Activated CD4-positive, alpha-beta T cell treated with anti-CD3 and anti-CD28 coated beads, Interleukin-2, amount 10 ng/mL, durations not matched to agents 24 days and 14 days (primary cell): Measurements from ENCODE around the gene CHFR. TPM values are rescaled to one million over a fixed set of nuclear protein-coding genes. Genes with fewer than 3 reads are reported as not detected.
"Not testable (repeated sequence)": the region's sequence is repeated elsewhere in the genome, so short reads cannot be mapped to it uniquely, and the experiment has no call there.

Experiments used
- DNase-seq: peaks from one replicate; pipeline ENCODE4 v3.0.0; 2022
- H3K27ac Mint-ChIP-seq: one replicate; pipeline ENCODE4 v1.8.0; 2022; ENCODE audit warnings: mild to moderate bottlenecking, mixed read lengths
- H3K27me3 Mint-ChIP-seq: one replicate; pipeline ENCODE4 v1.8.0; 2022; ENCODE audit warnings: mixed read lengths
- H3K36me3 Mint-ChIP-seq: one replicate; pipeline ENCODE4 v1.8.0; 2022; ENCODE audit warnings: low read depth, mild to moderate bottlenecking, mixed read lengths
- H3K4me1 Mint-ChIP-seq: one replicate; pipeline ENCODE4 v1.8.0; 2021; ENCODE audit warnings: mixed read lengths
- H3K4me3 Mint-ChIP-seq: one replicate; pipeline ENCODE4 v1.8.0; 2022; ENCODE audit warnings: mild to moderate bottlenecking, moderate library complexity, mixed read lengths
- H3K9me3 Mint-ChIP-seq: one replicate; pipeline ENCODE4 v1.8.0; 2021; ENCODE audit warnings: mixed read lengths
- intact Hi-C: fragments of 100-400 bp; cut with micrococcal nuclease; formaldehyde crosslinking; loops from one replicate; pipeline ENCODE4 v1.15.1; 2023
- total RNA-seq: library from RNA; stranded (reverse); gene quantifications from 2 replicates; pipeline ENCODE4 v1.2.3, GENCODE V29; 2022

CHFR gene
- total RNA-seq, 1 donor from 2014 or later, result 60.7 TPM

DNA sequence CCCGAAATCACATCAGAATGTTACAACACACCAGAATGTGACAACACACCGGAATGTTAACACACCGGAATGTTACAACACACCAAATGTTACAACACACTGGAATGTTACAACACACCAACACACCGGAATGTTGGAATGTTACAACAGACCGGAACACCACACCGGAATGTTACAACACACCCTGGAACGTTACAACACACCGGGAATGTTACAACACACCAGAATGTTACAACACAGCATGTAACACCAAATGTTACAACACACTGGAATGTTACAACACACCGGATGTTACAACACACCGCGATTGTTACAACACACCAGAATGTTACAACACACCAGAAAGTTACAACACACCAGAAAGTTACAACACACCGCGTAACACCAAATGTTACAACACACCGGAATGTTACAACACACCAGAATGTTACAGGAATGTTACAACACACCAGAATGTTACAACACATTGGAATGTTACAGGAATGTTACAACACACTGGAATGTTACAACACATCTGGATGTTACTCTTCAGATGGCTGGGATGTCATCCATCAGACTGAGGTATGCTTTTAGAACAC, 21.1 kb downstream of the CHFR start:
- H3K4me3 Mint-ChIP-seq, result no peak overlapping the region
- no peak for DNase-seq
- H3K4me1 Mint-ChIP-seq, result peaks cover 17% of the 10 kb centered on the region
- peaks cover 50% of the 10 kb centered on the region for H3K36me3 Mint-ChIP-seq
- intact Hi-C loops, result no loop called here
- H3K27me3 Mint-ChIP-seq, result no peaks in the 10 kb centered on the region
- H3K9me3 Mint-ChIP-seq, result no peaks in the 10 kb centered on the region
- no peak overlapping the region for H3K27ac Mint-ChIP-seq

DNA sequence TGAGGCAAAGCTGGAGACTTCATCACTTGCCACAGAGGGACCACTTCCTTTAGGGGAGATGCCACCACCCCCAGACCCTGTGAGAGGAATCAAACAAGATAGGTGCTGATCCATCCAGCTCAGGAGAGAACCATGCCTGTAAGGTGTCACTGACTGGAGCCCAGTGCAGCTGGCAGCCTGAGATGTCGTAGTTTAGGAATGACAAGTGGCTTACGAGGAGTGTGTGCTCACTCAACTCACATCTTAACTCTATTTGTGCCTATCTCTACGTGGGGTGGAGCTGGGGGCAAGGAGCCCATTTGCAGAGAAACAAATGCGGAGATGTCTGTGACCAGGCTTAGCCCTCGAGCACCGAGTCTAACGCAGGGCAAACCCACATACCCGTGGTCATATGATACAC, 25.8 kb downstream of the CHFR start:
- Mint-ChIP-seq H3K36me3 (peaks cover 35% of the 10 kb centered on the region), H3K27ac (no peak overlapping the region), H3K4me3 (no peak overlapping the region), H3K27me3 (no peaks in the 10 kb centered on the region), H3K9me3 (no peaks in the 10 kb centered on the region), H3K4me1 (peaks cover 4% of the 10 kb centered on the region)
- intact Hi-C loops, result no loop called here
- no peak for DNase-seq

DNA sequence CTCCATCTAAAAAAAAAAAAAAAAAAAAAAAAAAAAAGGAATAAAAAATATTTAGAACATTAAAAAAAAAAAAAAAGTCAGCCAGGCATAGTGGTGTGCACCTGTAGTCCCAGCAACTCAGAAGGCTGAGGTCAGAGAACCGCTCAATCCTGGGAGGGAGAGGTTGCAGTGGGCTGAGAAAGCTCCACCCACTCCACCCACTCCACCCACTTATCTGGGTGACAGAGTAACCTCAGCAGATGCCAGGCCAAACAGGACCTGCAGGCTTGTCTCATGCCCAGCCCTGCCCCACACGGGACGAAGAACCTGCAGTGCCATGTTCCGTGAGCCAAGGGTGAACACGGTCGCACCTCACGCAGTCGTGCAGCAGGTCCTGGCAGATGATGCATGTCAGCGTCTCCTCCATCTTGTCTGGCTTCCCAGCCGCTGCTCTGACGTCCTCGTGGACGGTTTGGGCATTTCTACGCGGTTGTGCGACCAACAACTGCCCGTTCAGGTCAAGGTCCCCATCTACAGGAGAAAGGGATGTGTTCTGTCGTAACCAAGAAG, 28.6 kb downstream of the CHFR start:
- intact Hi-C loops, result no loop called here
- Mint-ChIP-seq H3K4me3 (no peak overlapping the region), H3K27ac (no peak overlapping the region), H3K27me3 (no peaks in the 10 kb centered on the region), H3K4me1 (peaks cover 2% of the 10 kb centered on the region), H3K36me3 (peaks cover 48% of the 10 kb centered on the region), H3K9me3 (no peaks in the 10 kb centered on the region)
- no peak for DNase-seq

DNA sequence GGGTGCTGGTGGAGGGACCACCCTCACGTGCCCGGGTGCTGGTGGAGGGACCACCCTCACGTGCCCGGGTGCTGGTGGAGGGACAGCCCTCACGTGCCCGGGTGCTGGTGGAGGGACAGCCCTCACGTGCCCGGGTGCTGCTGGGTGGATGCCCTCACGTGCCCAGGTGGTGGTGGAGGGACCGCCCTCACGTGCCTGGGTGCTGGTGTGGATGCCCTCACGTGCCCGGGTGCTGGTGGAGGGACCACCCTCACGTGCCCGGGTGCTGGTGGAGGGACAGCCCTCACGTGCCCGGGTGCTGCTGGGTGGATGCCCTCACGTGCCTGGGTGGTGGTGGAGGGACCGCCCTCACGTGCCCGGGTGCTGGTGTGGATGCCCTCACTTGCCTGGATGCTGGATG, 30.4 kb downstream of the CHFR start:
- H3K27me3 Mint-ChIP-seq, H3K27ac Mint-ChIP-seq, H3K4me1 Mint-ChIP-seq, H3K9me3 Mint-ChIP-seq, H3K4me3 Mint-ChIP-seq, intact Hi-C loops, DNase-seq: not testable (repeated sequence)
- peaks cover 56% of the 10 kb centered on the region for H3K36me3 Mint-ChIP-seq

DNA sequence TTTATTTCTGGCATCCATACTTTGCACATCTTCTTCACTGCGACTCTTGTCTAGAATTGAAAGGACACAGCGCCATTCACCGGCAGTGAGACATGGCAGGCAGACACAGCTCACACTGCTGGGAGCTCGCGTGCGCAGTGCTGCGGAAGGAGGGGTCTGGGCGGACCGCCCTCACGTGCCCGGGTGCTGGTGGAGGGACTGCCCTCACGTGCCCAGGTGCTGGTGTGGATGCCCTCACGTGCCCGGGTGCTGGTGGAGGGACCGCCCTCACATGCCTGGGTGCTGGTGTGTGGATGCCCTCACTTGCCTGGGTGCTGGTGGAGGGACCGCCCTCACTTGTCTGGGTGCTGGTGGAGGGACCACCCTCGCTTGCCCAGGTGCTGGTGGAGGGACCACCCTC, 30.8 kb downstream of the CHFR start:
- Mint-ChIP-seq H3K27me3 (no peaks in the 10 kb centered on the region), H3K4me3 (no peak overlapping the region), H3K4me1 (peaks cover 2% of the 10 kb centered on the region), H3K27ac (no peak overlapping the region), H3K9me3 (no peaks in the 10 kb centered on the region), H3K36me3 (peaks cover 55% of the 10 kb centered on the region)
- intact Hi-C loops, result no loop called here
- DNase-seq, result no peak

DNA sequence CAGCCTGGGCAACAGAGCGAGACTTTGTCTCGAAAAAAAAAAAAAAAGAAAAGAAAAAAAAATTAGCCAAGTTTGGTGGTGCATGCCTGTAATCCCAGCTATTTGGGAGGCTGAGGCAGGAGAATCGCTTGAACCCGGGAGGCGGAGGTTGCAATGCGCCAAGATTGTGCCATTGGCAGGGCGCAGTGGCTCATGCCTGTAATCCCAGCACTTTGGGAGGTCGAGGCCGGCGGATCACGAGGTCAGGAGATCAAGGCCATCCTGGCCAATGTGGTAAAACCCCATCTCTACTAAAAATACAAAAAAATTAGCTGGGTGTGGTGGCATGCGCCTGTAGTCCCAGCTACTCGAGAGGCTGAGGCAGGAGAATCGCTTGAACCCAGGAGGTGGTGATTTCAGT, 32.2 kb downstream of the CHFR start:
- H3K27ac Mint-ChIP-seq, H3K4me1 Mint-ChIP-seq, intact Hi-C loops, H3K27me3 Mint-ChIP-seq, H3K9me3 Mint-ChIP-seq, DNase-seq, H3K4me3 Mint-ChIP-seq: not testable (repeated sequence)
- H3K36me3 Mint-ChIP-seq, result peaks cover 59% of the 10 kb centered on the region

DNA sequence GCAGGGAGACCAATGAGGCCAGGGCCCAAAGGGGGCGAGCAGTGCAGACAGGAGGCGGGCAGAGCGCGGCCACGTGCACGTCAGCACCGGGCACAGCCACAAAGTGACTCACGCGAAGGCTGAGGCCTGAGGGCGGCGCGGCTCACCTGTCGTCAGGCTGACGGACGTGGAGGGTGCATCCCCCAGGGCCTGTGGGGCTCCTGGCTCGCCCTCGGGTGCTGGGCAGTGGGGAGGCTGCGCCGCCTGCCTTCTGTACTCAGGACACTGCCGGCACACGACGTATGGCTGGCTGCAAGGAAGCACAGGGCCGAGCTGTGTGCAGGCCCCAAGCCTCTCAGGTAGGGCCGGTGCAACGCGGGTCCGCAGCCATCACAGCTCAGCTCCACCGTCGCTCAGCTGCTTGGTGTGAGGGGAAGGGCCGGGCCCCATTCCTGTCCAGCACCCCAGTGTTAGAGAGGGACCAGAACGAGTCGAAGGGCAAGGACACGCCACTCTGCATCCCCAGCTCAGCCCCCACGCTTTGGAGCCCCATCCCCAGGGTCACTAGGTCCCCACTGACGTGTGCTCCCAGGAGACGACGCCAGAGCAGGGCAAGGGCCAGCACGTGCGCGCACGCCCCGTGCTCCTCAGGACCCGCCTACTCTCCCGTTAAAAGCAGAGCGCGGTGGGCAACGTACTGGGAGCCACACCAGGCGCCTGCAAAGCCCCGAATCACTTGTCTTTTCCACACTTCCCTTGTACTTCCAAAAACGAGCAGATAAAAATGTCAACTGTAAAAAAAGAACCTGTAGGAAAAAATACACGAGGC, 33.9 kb downstream of the CHFR start:
- no peaks in the 10 kb centered on the region for H3K4me1 Mint-ChIP-seq
- no peak overlapping the region for H3K27ac Mint-ChIP-seq
- peaks cover 54% of the 10 kb centered on the region for H3K36me3 Mint-ChIP-seq
- no peaks in the 10 kb centered on the region for H3K27me3 Mint-ChIP-seq
- H3K9me3 Mint-ChIP-seq, result no peaks in the 10 kb centered on the region
- no peak for DNase-seq
- H3K4me3 Mint-ChIP-seq, result no peak overlapping the region
- intact Hi-C loops, result no loop called here

DNA sequence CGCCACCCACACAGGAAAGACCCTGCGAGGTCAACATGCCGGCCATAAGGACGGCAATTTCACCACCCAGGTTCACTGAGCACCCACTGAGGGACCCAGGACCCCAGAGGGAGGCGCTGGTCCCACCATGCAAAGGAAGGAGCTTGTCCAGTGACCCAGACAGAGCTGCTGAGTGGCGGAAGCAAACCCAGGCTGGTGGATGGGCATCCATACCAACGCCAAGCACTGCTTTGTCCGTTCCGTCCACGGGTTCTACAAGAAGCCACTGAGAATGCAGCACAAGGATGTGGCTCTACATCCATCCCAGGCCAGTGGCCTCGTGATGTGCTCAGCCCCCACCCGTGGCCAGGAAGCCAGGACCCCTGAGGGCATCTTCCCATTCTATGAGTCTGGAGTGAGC, 34.9 kb downstream of the CHFR start:
- no peak overlapping the region for H3K27ac Mint-ChIP-seq
- peaks cover 56% of the 10 kb centered on the region for H3K36me3 Mint-ChIP-seq
- H3K9me3 Mint-ChIP-seq, result no peaks in the 10 kb centered on the region
- H3K4me1 Mint-ChIP-seq, result no peaks in the 10 kb centered on the region
- H3K4me3 Mint-ChIP-seq, result no peak overlapping the region
- H3K27me3 Mint-ChIP-seq, result no peaks in the 10 kb centered on the region
- no peak for DNase-seq
- intact Hi-C loops, result no loop called here

DNA sequence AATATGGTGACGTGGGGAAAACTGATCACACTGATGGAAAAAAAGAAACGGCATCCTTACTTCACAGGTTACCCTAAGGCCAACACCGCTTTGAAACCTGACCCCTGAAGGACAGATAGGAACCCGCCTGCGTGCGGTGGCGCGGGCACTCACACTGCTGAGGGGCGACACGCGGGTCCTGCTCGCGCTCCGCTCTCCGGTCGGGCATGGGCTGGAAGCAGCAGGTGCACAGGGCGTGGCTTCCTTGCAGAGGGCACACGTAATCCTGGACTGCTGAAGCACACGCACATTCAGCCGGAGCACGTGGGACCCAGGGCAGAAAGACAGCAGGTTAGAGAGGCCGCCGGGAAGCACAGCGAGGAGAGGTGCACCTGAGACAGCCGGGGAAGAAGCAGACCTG, 35.9 kb downstream of the CHFR start:
- Mint-ChIP-seq H3K9me3 (no peaks in the 10 kb centered on the region), H3K27ac (no peak overlapping the region), H3K27me3 (no peaks in the 10 kb centered on the region), H3K4me1 (no peaks in the 10 kb centered on the region), H3K36me3 (peaks cover 56% of the 10 kb centered on the region), H3K4me3 (no peak overlapping the region)
- no peak for DNase-seq
- intact Hi-C loops, result no loop called here

DNA sequence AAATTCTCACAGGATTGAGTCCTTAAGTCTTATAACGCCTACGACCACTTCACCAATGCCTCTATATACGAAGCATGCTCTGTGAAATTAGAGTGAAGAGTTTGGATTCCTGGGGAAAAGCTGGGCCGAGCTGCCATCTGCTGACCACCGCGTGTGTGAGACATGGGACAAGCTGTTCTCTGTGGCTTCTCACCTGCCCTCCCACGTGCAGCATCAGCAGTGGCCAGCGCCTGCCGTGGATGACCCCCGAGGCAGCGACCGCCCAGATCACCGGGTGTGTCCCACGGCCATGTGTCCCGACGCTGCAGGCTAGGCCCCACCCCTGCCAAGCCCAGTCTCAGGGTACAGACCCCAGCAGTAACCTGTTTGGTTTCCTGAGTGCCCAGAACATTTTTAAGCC, 37.1 kb downstream of the CHFR start:
- Mint-ChIP-seq H3K4me1 (no peaks in the 10 kb centered on the region), H3K4me3 (no peak overlapping the region), H3K36me3 (peaks cover 53% of the 10 kb centered on the region), H3K27ac (no peak overlapping the region), H3K27me3 (no peaks in the 10 kb centered on the region), H3K9me3 (no peaks in the 10 kb centered on the region)
- intact Hi-C loops, result no loop called here
- DNase-seq, result no peak

DNA sequence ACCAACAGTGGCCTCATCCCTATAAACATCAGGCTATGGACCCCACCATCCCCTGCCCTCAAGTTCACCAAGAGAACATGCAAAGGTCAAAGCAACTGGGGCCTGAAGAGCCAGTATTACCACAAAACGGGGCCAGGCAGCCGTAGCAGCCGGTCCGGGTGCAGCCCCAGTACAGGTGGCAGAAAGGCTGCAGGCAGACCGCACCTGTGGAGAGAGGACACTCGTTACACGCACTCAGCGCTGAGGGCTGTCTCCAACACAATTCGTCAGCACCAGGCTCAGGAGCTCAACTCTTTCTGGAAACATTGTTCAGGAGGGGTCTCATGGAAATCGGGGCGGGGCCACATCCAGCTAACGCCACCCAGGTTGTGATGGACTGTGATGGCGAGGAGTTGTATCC, 38.9 kb downstream of the CHFR start:
- no peak for DNase-seq
- no peaks in the 10 kb centered on the region for H3K9me3 Mint-ChIP-seq
- no peaks in the 10 kb centered on the region for H3K27me3 Mint-ChIP-seq
- intact Hi-C loops, result no loop called here
- H3K4me1 Mint-ChIP-seq, result no peaks in the 10 kb centered on the region
- no peak overlapping the region for H3K27ac Mint-ChIP-seq
- H3K4me3 Mint-ChIP-seq, result no peak overlapping the region
- H3K36me3 Mint-ChIP-seq, result peaks cover 46% of the 10 kb centered on the region

DNA sequence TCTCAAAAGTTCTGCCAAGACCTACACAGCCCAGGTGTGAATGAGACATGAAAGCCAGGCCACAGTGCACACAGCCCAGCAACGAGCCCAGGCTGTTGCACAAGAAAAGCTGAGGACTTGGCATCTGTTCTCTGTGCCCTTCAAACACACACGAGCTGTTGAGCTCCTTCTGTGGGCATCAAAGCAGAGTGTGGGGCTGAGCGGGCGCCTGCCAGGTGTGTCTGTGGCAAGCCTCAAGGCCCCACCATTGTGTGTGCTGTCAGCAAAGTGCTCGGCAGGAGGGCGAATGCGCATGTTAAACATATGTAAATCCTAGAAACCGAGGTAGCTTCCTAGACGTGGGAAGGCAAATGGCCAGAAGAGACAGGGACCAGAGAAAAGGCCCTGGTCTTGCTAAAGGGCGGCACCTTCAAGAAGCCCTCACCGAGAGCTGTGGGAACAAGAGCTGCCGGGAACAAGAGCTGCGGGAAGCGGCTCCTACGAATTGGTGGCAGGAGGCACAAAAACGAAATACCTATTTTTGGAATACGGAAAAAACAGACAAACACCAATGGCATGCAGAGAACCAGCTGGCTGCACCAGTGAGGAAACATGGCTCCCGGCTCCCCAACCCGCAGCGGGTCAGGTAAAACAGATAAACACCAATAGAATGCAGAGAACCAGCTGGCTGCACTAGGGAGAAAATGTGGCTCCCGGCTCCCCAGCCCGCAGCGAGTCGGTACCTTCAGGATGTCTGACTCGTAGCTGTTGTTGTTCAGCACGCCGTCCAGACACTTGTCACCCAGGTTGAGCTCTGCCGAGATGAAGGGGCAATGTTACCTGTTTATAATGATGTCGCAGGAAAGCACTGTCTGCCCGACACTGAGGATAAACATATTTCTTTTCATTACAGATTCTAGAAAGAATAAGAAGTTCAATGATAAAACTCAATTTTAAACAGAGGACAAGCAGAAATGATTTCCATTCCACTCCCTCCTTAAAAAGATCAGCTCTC, 39.7 kb downstream of the CHFR start:
- no peaks in the 10 kb centered on the region for H3K9me3 Mint-ChIP-seq
- H3K36me3 Mint-ChIP-seq, result peaks cover 44% of the 10 kb centered on the region
- no peak overlapping the region for H3K4me3 Mint-ChIP-seq
- no peak overlapping the region for H3K27ac Mint-ChIP-seq
- DNase-seq, result no peak
- H3K4me1 Mint-ChIP-seq, result no peaks in the 10 kb centered on the region
- no peaks in the 10 kb centered on the region for H3K27me3 Mint-ChIP-seq
- intact Hi-C loops, result no loop called here

DNA sequence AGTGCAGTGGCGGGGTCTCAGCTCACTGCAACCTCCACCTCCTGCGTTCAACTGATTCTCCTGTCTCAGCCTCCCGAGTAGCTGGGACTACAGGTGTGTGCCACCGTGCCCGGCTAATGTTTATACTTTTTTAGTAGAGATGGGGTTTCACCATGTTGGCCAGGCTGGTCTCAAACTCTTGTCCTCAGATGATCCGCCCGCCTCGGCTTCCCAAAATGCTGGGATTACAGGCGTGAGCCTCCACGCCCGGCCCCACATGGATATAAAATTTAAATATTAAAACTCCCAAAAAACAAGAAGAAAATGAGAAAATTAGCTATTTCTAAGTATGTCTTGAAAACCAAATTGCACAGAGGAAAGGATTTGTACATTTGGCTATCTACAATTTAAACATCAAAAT, 42.7 kb downstream of the CHFR start:
- DNase-seq, H3K4me1 Mint-ChIP-seq, intact Hi-C loops, H3K27me3 Mint-ChIP-seq, H3K4me3 Mint-ChIP-seq, H3K9me3 Mint-ChIP-seq, H3K27ac Mint-ChIP-seq: not testable (repeated sequence)
- H3K36me3 Mint-ChIP-seq, result peaks cover 48% of the 10 kb centered on the region
